ENCODE results near the gene NNMT. TPM values are rescaled to one million over a fixed set of nuclear protein-coding genes. Genes with fewer than 3 reads are reported as not detected.

NNMT gene
- polyA plus RNA-seq, 1 donor from 2014 or later, result not detected

DNA sequence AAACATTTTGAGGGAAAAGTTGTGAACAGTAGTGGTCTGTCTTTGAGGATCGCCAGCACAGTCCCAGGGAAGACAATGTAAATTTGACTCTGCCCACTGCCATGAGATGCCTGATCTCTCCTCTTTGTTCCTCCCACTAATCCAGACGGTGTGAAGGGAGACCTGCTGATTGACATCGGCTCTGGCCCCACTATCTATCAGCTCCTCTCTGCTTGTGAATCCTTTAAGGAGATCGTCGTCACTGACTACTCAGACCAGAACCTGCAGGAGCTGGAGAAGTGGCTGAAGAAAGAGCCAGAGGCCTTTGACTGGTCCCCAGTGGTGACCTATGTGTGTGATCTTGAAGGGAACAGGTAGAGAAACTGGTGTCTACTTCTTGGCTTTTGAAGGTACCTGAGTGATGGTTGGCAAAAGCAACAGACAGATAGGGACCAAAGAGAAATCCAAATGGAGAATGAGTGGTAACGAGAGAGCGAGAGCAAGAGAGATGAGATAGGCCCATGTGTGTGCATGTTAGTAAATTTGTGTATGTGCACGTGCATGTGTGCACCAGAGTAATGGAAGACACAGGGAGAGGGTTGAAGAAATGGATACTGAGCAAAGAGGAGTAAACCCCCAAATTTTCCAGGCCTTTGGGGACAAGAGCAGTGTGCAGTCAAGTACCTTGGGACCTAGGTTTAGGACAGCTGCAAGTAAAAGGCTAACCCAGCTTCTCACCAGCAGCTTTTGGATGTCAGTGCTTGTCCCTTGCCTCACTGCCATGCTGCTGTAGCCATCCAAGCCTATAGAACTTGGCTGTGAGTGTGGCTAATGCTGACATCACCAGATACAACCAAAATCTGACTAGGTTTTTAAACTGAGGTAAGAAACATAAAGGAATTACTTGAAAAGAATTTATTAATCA is 1.9 kb downstream of the NNMT start:
- H3K4me3 ChIP-seq (ENCODE audit: low read length), result no peak overlapping the region
- H3K27ac ChIP-seq (ENCODE audit: low read length), result no peak overlapping the region
- H3K9me2 ChIP-seq (ENCODE audit: insufficient read depth, low read length), result no peaks in the 10 kb centered on the region
- TF ChIP-seq RAD21 (conservative IDR thresholded peaks at IDR 0.05) (no peak), SMC3 (conservative IDR thresholded peaks at IDR 0.05; ENCODE audit: poor library complexity) (no peak), EZH2 (IDR thresholded peaks at IDR 0.05; ENCODE audit: borderline replicate concordance, insufficient read depth, low read length, poor library complexity, severe bottlenecking) (no peak), POLR2AphosphoS5 (IDR thresholded peaks at IDR 0.05) (no peak), TAF1 (IDR thresholded peaks at IDR 0.05; ENCODE audit: low read depth) (no peak), EP300 (conservative IDR thresholded peaks at IDR 0.05; ENCODE audit: poor library complexity, severe bottlenecking) (no peak), MXI1 (conservative IDR thresholded peaks at IDR 0.05; ENCODE audit: poor library complexity, severe bottlenecking) (no peak)
- TF ChIP-seq, protein P1, sequence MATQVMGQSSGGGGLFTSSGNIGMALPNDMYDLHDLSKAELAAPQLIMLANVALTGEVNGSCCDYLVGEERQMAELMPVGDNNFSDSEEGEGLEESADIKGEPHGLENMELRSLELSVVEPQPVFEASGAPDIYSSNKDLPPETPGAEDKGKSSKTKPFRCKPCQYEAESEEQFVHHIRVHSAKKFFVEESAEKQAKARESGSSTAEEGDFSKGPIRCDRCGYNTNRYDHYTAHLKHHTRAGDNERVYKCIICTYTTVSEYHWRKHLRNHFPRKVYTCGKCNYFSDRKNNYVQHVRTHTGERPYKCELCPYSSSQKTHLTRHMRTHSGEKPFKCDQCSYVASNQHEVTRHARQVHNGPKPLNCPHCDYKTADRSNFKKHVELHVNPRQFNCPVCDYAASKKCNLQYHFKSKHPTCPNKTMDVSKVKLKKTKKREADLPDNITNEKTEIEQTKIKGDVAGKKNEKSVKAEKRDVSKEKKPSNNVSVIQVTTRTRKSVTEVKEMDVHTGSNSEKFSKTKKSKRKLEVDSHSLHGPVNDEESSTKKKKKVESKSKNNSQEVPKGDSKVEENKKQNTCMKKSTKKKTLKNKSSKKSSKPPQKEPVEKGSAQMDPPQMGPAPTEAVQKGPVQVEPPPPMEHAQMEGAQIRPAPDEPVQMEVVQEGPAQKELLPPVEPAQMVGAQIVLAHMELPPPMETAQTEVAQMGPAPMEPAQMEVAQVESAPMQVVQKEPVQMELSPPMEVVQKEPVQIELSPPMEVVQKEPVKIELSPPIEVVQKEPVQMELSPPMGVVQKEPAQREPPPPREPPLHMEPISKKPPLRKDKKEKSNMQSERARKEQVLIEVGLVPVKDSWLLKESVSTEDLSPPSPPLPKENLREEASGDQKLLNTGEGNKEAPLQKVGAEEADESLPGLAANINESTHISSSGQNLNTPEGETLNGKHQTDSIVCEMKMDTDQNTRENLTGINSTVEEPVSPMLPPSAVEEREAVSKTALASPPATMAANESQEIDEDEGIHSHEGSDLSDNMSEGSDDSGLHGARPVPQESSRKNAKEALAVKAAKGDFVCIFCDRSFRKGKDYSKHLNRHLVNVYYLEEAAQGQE (IDR thresholded peaks at IDR 0.05; ENCODE audit: borderline replicate concordance), result no peak
- TF ChIP-seq, protein P2, sequence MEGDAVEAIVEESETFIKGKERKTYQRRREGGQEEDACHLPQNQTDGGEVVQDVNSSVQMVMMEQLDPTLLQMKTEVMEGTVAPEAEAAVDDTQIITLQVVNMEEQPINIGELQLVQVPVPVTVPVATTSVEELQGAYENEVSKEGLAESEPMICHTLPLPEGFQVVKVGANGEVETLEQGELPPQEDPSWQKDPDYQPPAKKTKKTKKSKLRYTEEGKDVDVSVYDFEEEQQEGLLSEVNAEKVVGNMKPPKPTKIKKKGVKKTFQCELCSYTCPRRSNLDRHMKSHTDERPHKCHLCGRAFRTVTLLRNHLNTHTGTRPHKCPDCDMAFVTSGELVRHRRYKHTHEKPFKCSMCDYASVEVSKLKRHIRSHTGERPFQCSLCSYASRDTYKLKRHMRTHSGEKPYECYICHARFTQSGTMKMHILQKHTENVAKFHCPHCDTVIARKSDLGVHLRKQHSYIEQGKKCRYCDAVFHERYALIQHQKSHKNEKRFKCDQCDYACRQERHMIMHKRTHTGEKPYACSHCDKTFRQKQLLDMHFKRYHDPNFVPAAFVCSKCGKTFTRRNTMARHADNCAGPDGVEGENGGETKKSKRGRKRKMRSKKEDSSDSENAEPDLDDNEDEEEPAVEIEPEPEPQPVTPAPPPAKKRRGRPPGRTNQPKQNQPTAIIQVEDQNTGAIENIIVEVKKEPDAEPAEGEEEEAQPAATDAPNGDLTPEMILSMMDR (IDR thresholded peaks at IDR 0.05; ENCODE audit: poor library complexity, severe bottlenecking), result no peak
- H3K9ac ChIP-seq (ENCODE audit: low read length), result no peak overlapping the region
- no peaks in the 10 kb centered on the region for H4K20me1 ChIP-seq (ENCODE audit: insufficient read depth)
- no peaks in the 10 kb centered on the region for H3K79me2 ChIP-seq (replicated peaks; ENCODE audit: insufficient read depth, low read length)
- no peaks in the 10 kb centered on the region for H3K27me3 ChIP-seq (ENCODE audit: insufficient read depth, low read depth, low read length)
- H3K4me2 ChIP-seq (ENCODE audit: low read length), result no peak overlapping the region
- H3K9me3 ChIP-seq (ENCODE audit: low read length), result no peaks in the 10 kb centered on the region
- no peaks in the 10 kb centered on the region for H3F3A ChIP-seq (ENCODE audit: insufficient read depth, low read length, poor library complexity, severe bottlenecking)
- H2AFZ ChIP-seq (ENCODE audit: low read depth, low read length), result no peak overlapping the region
- no peaks in the 10 kb centered on the region for H3K36me3 ChIP-seq (ENCODE audit: insufficient read depth, low read length)

DNA sequence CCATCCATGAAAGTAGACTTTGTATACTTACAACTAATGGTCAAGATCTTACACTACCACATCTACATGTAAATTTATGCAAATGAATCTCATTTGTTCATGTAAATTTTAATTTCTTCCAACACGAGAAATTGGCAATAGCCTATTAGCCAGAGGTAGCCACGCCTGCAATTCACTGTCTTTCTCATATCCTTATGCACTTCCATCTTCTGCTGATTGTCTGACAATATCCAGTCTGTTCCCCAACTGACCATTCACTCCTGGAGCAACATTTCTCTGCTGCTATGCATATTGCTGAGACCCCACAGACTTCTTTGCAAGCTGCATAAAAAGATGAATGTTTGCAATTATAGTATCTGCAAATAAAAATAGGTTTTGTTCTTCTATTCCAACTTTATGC is 2.5 kb downstream of the NNMT start:
- H3F3A ChIP-seq (ENCODE audit: insufficient read depth, low read length, poor library complexity, severe bottlenecking), result no peaks in the 10 kb centered on the region
- H3K9ac ChIP-seq (ENCODE audit: low read length), result no peak overlapping the region
- no peaks in the 10 kb centered on the region for H3K36me3 ChIP-seq (ENCODE audit: insufficient read depth, low read length)
- no peaks in the 10 kb centered on the region for H3K9me3 ChIP-seq (ENCODE audit: low read length)
- H3K27ac ChIP-seq (ENCODE audit: low read length), result no peak overlapping the region
- TF ChIP-seq, protein P1 (IDR thresholded peaks at IDR 0.05; ENCODE audit: borderline replicate concordance), result no peak
- TF ChIP-seq EP300 (conservative IDR thresholded peaks at IDR 0.05; ENCODE audit: poor library complexity, severe bottlenecking) (no peak), MXI1 (conservative IDR thresholded peaks at IDR 0.05; ENCODE audit: poor library complexity, severe bottlenecking) (no peak), RAD21 (conservative IDR thresholded peaks at IDR 0.05) (no peak), TAF1 (IDR thresholded peaks at IDR 0.05; ENCODE audit: low read depth) (no peak), SMC3 (conservative IDR thresholded peaks at IDR 0.05; ENCODE audit: poor library complexity) (no peak), POLR2AphosphoS5 (IDR thresholded peaks at IDR 0.05) (no peak), EZH2 (IDR thresholded peaks at IDR 0.05; ENCODE audit: borderline replicate concordance, insufficient read depth, low read length, poor library complexity, severe bottlenecking) (no peak)
- TF ChIP-seq, protein P2 (IDR thresholded peaks at IDR 0.05; ENCODE audit: poor library complexity, severe bottlenecking), result no peak
- no peaks in the 10 kb centered on the region for H3K27me3 ChIP-seq (ENCODE audit: insufficient read depth, low read depth, low read length)
- no peak overlapping the region for H2AFZ ChIP-seq (ENCODE audit: low read depth, low read length)
- H4K20me1 ChIP-seq (ENCODE audit: insufficient read depth), result no peaks in the 10 kb centered on the region
- no peak overlapping the region for H3K4me3 ChIP-seq (ENCODE audit: low read length)
- H3K9me2 ChIP-seq (ENCODE audit: insufficient read depth, low read length), result no peaks in the 10 kb centered on the region
- H3K4me2 ChIP-seq (ENCODE audit: low read length), result no peak overlapping the region
- no peaks in the 10 kb centered on the region for H3K79me2 ChIP-seq (replicated peaks; ENCODE audit: insufficient read depth, low read length)
